Urothelium cell line (cell line): ENCODE data around the gene PLPP3.

Experiments
- DNase-seq: peaks from one replicate; pipeline ENCODE4 v3.0.0; 2011; ENCODE audit warnings: low spot score, mixed read lengths
- FAIRE-seq: peaks from 2 replicates; lab custom pipeline; 2011; peaks lifted over from hg19 to GRCh38; lab: Jason Lieb, UNC

PLPP3 gene

DNA sequence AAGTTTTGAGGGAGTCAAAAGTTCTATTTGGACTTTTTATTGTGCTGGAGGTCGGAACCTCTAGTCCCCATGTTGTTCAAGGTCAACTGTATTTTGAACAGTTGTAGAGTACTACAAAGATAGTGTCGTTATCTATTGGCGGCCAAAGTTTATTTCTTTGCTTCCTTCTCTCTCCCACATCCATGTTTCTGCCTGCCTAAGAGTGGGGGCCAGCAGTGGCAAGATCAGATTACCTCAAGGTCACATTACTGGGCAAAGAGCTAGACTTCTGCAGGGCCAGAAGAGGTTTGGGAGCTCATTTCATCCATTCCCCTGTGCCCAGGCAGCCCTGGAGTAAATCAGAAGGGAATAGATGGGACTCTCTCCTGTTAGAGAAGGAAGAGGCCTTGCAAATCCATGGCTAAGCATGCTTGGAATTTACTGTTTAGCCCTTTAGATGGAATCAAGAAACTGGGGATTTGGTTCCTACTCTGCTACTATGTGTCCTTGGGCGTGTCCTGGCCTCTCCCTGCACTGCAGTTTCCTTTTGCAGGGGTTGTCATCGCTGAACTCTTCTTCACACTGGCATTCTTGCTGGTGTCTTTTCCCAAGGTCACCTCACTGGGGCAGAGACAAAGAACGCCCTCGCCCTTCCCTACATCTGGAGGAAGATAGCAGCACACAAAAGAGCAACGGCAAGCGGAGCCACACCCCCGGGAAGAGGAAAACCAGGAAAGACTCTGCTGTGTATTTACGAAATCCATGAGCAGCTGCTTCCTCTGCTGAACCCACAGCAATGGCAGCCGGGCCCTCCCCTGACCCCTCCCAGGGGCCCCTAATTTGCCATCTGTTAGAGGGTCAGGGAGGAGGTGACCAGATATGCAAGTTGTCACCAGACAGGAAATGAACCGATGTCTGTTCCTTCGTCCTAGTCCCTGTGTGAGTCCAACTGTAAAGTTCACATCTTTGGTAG lies 73.3 kb downstream of the PLPP3 start:
- FAIRE-seq (no peak), DNase-seq (no peak)

DNA sequence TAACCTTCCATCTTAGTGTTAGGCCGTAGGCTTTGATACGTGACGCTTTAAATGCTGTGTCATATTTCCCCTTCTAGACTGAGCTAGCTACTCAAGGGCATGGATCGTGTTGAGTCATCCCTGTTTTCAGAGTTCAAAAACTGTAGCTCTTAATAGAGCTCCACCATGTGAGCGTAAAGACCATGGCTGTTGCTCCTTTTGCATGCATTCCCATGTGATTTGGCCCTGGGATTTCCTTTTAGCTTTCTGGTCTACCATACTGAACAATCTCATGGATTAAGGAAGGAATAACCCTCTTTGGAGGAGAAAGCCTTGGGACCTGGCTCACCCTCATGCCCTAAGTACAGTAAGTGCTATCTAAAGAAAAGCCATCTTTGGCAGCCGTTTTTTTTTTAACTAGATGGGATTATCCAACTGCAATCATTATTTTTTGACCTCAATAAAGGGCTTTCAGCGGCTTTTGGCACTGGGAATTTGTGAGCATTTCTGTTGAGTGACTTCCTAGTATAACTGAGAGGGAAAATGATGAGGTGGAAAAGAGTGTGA lies 76.6 kb downstream of the PLPP3 start:
- no peak for DNase-seq
- no peak for FAIRE-seq

DNA sequence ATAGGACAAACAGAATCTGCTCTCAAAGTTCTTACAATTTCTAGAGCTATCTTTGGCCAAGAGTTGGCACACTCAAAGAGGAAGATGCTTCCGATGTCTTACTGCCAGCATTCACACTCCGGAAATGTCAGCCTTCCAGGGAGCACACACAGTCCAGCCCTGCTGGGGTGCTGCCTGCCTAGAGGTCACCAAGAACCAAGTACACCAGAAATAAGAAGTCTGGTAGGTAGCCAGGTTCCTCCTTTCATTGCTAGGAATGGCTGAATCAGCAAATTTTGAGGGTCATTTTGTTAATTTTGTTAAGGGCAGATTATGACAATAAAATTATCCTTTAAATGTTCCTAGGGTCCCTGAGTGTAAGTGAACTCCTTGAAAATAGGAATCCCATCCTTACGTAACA lies 77.5 kb downstream of the PLPP3 start:
- DNase-seq (no peak), FAIRE-seq (no peak)

DNA sequence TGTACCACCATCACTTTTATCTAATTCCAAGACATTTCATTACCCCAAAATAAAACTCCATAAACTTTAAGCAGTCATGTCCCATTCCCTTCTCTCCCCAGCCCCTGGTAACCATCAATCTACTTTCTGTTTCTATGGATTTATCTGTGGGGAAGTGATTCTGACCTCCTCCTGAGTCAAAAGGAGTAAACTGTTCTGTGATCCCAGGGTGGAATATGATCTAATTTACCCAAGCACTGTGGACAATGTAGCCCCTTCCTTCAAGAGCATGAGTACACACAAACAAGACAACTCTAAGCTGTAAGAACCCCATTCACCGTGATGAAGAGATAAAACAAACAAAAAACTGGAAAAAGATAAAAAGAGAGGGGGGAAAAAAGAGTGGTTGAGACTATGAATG lies 77.9 kb downstream of the PLPP3 start:
- FAIRE-seq (no peak), DNase-seq (no peak)

DNA sequence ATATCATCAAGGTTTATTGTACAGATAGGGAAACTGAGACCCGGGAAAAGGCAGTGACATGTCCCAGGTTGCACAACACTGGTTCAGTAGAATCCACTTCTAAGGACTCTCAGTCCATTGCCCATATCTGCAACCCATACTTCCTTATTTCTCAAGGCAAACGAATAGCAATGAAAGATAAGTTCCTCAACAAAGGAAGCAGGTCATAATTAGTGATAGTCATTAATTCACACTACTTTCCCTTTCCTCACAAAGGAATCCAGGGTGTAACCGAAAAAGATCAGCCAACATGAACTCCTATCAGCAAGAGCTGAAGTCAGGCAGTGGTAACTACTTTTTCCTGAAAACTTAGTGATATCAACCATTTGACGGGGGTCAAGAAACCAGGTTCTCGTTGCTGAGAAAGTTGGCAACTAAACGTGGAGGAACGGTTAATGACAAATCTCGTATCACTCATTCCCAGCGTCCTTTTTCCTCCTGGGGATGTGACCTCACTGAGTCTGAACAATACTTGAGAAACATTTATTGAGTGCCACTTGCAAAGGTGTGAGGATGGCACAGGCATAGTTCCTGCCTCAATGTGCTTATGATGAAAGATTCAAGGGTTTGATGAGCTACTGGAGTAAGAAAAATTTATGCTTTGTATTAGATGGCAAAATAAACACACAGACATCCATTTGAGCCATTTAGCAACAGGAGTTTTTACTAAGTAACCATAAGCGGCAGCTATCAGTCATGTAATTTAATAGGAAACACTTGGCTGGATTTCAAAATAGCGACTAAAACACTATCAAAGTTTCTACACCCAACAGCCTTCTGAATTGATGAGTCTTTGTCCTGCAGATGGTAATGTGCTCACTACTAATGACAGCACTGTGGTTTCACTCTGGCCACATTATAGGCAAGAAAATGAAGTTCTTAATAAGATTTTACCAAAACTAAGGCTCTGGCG lies 82.3 kb downstream of the PLPP3 start:
- DNase-seq: no peak
- no peak for FAIRE-seq

DNA sequence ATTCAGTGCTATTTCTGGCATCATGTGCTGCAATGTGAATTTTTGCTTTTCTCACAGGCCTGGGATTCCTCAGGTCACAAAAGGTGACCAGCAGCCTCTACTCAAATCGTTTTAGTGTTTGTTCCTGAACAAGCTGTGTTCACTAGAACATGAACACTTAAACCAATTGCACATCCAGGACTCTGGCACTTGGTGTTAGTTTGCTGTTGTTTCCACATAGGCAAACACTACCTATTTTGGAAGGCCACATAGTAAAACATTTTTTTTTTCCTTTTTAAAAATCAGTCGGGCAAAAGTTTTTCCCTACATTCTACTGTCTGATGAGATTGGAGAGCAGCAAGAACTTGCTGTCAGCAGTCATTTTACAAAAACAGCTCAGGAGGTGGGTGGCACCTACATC lies 83.2 kb downstream of the PLPP3 start:
- FAIRE-seq (no peak), DNase-seq (no peak)

DNA sequence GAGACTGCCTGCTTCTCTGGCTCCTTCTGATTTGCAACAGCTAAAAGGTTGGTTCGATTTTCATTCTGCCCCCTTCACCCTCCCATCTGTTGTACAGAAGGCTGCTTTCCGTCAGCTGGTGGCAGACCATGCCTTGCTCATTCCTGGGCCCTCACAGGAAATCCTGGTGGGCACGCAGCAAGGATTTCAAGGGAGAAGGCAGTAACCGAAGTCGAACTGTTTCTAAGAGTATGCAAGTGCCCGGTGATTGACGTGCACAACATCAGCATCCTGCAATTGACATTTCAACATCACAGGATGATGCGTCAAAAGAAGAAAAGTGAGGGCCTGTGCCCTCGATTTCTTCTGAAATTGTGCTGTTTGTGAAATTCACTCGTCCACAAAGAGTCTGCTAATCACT lies 83.8 kb downstream of the PLPP3 start:
- FAIRE-seq (no peak), DNase-seq (no peak)

DNA sequence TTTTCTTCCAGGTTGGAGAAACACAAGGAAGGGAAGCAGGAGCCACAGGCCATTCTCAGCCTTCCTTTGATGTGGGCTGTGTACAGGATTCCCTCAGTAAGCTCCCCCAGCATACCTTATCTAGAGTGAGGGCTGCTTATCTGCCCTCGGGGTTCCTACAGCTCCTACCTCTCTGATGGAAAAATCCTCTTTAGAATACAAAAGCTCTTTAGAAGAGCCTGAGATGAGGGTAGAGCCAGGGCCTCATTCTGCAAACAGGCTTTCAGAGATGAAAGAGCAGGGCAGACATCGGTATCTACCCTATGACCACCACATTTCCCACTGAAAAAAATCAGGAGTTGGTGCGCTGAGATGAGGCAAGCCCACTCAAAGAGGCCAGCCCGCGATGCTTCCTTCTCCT lies 85.1 kb downstream of the PLPP3 start:
- no peak for FAIRE-seq

DNA sequence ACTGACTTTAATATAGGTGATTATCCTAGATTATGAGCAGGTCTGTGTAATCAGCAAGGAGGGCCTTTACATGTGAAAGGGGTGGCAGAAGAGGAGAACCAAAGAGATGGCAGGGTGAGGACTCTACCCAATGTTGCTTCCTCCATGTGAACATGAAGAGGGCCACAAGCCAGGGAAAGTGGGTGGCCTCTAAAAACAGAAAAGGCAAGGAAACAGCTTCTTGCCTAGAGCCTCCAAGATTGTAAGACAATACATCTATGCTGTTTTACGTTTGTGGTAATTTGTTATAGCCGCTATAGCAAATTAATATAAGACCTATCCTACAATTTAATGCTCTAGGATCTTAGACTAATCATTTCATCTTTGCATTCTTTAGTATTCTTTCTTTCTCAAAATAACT lies 85.5 kb downstream of the PLPP3 start:
- FAIRE-seq: no peak
- no peak for DNase-seq

More for the DNA sequence above, 85.1 kb downstream of the PLPP3 start:
- DNase-seq: no peak

DNA sequence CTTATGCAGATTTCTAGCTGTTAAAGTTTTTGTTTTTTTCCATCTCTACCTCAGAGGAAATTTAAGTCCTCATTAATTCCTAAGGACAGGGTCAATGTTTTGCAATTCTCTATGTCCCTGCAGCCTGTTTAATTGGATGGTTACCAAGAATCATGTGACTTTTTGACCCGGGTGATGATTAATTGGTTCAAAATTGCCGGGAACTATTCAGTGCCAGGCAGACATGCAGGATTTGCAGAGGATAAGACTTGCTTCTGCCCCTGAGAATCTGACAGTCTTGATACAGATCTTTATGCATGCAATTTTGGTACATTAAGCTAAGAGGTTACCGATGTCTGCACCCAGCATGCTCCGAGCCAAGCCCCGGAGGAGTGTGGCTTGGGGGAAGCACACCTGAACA lies 87.9 kb downstream of the PLPP3 start:
- FAIRE-seq (no peak), DNase-seq (no peak)

DNA sequence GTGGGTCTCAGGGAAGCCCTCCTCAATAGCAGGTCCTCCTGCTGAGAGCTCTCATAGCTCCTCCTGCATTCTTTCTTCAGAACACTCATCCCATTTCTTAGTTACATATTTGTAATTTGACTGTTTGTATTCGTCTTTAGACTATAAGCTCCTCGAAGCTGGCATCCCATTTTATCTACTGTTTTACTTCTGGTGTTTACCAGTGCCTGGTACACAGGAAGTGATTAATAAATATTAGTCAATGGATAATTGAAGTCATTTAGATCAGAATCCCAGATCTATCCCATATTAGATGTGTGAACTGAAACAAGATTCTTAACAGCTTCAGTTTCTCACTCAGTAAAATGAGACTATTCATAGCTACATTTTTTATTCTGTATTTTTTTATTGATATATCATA lies 88.7 kb downstream of the PLPP3 start:
- FAIRE-seq: no peak
- no peak for DNase-seq

DNA sequence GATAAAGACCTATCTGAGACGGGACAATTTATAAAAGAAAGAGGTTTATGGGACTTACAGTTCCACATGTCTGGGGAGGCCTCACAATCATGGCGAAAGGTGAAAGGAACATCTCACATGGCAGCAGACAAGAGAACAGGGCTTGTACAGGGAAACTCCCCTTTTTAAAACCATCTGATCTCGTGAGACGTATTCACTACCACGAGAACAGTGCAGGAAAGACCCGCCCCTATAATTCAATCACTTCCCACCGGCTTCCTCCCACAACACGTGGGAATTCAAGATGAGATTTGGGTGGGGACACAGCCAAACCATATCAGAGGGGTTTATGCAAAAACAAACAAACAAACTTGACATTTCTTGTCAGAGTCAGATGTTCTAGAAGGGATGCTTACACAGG lies 89.7 kb downstream of the PLPP3 start:
- DNase-seq: no peak
- FAIRE-seq: no peak

DNA sequence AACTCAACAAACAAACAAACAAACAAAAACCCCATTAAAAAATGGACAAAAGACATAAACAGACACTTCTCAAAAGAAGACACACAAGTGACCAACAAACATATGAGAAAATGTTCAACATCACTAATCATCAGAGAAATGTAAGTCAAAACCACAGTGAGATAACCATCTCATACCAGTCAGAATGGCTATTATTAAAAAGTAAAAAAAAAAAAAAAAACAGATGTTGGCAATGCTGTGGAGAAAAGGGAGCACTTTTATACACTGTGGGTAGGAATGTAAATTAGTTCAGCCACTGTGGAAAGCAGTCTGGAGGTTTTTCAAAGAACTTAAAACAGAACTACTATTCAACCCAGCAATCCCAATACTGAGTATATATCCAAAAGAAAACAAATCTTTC lies 94.7 kb downstream of the PLPP3 start:
- FAIRE-seq (no peak), DNase-seq (no peak)

DNA sequence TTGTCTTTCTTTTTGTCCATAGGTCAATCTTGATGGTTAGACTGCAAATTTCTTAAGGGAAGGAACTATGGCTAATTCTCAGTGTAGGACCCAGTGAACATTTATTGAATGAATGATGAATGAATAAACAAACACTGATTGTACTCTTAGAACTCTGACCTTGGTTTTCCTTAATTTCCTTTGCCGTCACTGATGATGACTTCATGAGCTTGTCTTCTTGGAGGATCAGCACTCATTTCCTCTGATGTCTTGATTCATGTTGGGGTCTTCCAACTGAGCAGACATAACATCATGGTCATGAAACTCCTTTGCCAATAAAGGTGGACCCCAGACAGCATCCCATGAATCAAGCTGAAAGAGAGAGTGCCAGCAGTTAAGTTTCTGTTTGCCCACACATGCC lies 96.3 kb downstream of the PLPP3 start:
- no peak for FAIRE-seq
- DNase-seq: no peak

DNA sequence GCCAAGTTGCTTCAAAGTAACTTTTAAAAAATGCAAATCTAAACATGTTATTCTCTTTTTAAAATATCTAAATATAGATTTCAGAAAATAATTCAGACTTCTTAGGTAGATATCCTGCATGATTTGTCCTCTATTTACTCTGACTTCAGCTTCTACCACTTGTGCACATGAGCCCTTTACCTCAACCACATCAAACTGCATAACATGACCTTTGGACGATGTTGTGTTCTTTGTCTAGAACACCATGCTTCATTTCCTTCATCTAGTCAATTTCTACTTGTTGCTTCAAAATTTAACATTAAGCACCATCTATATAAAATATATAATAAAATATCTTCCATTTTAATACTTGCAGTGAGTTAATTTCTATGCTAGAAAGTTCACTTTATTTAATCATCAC lies 96.9 kb downstream of the PLPP3 start:
- DNase-seq (no peak), FAIRE-seq (no peak)

DNA sequence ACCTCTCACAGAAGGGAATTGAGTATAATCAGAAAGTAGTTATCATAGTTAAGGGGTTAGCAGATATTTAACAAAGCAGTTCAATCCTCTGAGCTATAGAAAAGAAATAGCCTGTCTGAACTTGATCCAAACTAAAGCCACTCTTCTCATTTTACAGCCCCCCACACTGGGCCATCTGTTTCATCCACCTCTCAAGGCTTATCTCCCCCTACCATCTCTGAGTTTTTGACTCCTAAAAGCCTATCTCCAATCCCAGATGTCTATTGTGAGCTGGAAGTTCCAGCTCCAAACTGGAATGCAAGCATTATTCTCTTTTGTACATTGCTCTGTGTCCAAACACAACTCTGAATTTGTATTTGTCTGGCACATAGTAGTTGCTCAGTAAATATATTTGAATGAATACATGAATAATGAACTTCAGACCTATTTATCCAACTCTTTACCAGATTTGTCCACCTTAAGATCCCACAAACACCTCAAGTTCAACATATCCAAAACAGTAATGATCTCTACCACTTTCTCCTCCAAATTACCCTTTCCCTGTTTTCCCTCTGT lies 98.1 kb downstream of the PLPP3 start:
- FAIRE-seq (no peak), DNase-seq (no peak)

DNA sequence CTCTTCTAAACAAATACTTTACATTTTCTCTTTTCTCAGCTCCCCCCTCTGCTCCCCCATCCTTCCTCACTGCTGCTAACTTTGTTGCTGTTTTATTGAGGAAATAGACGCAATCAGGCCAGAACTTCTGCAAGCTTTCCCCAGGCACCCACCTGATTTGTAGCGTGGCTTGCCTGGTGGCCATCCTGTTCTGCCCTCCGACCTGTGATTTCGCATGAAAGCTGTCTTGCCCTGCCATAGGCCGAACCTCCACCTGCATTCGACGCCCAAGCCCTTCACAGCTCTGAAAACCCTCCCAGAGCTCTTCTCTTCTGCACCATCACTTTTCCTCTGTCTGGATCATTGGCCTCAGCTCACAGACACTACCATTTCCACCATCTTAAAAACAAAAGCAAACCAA lies 100.6 kb downstream of the PLPP3 start:
- DNase-seq (no peak), FAIRE-seq (no peak)

DNA sequence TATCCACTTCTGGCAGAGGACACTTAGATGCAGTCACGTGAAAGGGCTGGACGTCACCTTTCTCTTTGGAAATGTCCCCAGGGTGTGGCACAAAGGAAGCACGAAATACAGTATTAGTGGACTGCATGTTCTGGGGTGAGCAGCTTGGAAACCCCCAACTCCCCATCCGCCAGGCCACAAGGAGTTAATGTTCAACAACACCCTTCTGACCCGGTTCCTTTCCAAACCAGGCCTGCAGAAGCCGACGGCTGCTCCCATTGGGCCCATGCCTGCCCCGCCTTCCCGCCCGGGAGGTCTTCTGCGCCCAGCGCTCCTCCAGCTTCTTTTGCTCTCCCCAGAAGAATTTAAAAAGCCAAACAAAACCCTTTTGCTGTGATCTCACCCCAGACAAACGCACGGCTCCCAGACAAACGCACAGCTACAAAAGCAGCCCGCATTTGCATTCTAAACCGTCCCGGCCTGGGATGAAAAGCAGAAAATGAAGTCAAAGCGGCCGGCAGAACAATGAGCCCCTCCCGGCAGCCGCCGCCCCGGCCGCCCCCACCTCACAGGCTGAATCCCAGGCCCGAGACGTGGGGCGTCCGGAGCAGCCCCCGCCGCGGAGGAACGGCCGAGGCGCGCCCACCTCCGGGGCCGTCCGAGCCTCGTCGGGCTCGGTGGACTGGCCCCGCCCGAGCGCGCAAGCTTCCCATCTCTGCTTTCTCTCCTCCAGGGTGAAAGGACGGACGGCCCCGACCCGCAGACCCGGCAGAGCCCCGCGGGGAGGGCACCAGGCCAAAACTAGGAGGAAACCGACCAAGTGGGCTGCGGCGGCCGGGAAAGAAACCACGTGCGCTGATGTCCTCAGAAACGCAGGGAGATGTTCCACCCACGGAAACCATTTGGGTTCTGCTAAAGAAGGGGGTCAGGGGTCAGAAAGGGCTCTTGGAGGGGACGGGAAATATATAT lies 101.9 kb downstream of the PLPP3 start:
- FAIRE-seq: no peak
- no peak for DNase-seq

DNA sequence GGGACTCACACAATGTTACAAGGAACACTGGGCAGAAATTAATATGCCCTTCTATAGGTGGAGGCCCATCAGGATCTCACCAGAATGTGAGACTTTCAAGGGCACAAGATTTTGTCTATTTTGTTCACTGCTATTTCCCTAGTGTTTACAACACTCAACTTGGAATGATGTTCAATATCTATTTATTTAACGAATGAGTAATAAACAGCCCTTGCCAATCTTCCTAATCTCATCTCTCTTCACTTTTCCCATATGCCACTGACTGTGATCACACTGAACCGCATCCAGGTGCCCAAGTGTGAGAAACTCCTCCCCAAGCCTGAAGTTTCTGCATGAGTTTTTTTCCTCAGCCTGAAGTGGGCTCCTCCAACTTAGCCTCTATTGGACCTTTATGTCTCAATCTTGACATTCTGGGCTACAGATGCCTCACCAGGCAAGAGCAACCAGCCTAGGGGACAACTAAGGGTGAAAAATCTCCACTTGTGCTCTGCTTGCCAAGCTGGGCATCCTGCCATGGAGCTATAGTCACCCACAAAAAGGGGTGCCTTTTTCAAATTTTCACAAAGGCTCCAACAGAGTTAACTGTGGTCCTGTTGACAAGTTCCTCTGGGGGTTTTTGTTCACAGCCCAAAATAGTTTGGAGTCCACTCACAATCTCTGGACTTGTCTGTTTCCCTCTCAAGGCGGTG lies 105.6 kb downstream of the PLPP3 start:
- DNase-seq (no peak), FAIRE-seq (no peak)
